Peyer's patch (tissue), 4 donors: ENCODE measurements around the gene NFS1.

Experiments
- POLR2A ChIP-seq, 2 donors: fragments of 450-650 bp; IDR thresholded peaks; one replicate each; pipeline ENCODE4 v1.5.1; 2017; ENCODE audit warnings: antibody characterized with exemption in 2 of 2, mild to moderate bottlenecking in 2 of 2, moderate library complexity in 2 of 2
- TF ChIP-seq, protein P1 (sequence below), 6 experiments: fragments of 450-650 bp in 4 of 6; fragments of 200-600 bp in 2 of 6; sonication (generic) in 1 of 6; IDR thresholded peaks; one replicate each; pipeline ENCODE4 v1.5.1; 2017 to 2019; ENCODE audit warnings: antibody characterized with exemption in 6 of 6, mild to moderate bottlenecking in 3 of 6, moderate library complexity in 1 of 6

DNA sequence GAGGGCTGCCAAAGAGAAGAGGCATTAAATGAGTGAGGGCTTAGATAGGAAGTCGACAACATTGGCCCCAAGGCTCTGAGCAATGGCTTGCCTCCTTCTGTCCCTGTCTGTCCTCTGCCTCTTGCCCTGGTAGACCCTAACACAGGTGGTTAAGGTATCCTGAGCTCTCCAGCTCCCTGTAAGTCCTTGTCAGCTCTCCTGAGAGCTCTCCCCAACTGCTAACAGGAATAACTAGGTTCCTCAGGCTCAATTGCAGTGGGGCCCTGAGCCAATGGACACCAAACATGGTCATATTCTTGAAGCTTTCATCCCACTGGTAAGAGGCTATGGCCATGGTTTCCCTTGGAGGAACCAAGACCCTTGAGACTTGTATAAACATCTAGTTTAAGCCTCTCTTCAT is 29.5 kb downstream of the NFS1 start:
- TF ChIP-seq, protein P1, sequence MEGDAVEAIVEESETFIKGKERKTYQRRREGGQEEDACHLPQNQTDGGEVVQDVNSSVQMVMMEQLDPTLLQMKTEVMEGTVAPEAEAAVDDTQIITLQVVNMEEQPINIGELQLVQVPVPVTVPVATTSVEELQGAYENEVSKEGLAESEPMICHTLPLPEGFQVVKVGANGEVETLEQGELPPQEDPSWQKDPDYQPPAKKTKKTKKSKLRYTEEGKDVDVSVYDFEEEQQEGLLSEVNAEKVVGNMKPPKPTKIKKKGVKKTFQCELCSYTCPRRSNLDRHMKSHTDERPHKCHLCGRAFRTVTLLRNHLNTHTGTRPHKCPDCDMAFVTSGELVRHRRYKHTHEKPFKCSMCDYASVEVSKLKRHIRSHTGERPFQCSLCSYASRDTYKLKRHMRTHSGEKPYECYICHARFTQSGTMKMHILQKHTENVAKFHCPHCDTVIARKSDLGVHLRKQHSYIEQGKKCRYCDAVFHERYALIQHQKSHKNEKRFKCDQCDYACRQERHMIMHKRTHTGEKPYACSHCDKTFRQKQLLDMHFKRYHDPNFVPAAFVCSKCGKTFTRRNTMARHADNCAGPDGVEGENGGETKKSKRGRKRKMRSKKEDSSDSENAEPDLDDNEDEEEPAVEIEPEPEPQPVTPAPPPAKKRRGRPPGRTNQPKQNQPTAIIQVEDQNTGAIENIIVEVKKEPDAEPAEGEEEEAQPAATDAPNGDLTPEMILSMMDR (IDR thresholded peaks at IDR 0.05): no peak
- TF ChIP-seq POLR2A (IDR thresholded peaks at IDR 0.05): no peak
